ENCODE data around the gene COQ2.
"Not testable (repeated sequence)": the region's sequence is repeated elsewhere in the genome, so short reads cannot be mapped to it uniquely, and the experiment has no call there.

Gene COQ2

DNA sequence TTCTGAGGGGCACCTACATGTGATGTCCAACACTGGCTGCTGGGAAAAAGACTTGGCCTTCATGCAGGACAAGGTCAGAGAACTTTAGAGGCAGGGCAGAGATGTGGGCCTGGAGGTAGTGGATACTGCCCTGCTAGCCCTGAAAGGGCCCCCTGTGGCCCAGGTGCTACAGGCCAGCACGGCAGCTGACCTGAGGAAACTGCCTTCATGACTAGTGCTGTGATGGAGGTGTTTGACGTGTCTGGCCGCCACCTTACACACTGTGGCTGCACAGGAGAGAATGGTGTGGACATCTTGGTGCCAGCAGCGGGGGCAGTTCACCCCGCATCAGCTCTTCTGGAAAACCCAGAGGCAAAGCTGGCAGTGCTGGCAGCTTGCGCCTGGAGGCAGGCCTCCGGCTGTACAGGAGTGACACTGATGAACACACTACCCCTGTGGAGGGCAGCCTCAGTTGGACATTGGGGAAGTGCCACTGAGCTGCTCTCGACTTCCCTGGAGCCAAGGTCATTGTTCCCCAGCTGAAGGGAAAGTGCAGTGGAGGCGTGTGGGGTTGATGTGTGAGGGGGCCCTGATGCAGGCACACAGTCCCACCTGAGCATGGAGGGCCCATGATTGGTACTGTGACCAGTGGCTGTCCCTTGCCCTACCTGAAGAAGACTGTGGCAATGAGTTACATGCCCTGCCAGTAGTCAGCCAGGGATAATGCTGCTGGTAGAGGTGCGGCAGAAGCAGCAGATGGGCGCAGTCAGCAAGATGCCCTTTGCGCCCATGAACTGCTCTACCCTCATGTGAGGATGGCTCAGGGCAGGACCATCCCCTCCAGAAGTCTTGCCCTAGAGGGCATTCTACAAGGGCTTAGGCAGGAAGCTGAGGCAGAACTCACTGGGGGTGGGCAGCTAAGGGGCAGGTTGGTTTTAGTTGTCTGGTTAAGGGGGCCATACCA, 36.9 kb downstream of the COQ2 start:
- DNase-seq (ENCODE audit: low spot score) = no peak

DNA sequence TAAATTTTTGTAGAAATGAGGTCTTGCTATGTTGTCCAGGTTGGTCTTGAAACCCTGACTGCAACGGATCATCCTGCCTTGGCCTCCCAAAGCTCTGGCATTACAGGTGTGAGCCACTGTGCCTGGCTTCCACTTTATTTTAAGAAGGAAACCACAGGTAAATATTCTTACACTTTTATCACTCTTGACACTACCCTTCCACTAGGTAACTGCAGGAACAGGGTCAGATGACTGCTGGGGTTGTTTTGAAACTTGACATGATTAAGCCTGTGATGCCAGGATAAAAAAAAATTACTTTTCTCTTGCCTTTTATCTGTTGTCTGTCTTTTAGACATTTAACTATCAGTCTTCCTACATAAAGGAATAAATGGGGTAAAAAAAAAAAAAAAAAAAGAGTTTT, 43.5 kb downstream of the COQ2 start:
- no peak for DNase-seq (ENCODE audit: low spot score)

DNA sequence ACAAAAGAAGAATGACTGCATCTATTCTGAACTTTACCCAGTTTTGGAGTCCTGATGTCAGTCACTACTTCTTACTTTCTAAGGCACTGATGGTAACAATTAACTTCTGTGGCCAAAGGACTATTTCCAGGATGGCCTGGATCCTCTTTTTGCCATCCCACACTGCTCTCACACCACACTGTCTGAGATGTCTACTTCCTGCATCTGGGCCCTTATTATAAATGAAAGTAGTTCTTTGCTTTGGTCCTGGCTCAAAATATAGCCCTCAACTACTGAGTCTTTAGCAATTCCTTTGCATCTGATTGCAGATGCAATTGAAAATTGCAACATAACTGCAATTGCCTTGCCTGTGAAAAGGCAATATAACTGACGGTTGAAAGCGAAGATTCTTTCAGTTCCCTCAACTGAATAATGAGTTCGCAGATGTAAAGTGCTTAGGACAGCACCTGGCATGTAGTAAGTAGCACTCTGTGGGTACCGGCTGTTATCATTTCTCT, 44.2 kb downstream of the COQ2 start:
- no peak for DNase-seq (ENCODE audit: low spot score)

DNA sequence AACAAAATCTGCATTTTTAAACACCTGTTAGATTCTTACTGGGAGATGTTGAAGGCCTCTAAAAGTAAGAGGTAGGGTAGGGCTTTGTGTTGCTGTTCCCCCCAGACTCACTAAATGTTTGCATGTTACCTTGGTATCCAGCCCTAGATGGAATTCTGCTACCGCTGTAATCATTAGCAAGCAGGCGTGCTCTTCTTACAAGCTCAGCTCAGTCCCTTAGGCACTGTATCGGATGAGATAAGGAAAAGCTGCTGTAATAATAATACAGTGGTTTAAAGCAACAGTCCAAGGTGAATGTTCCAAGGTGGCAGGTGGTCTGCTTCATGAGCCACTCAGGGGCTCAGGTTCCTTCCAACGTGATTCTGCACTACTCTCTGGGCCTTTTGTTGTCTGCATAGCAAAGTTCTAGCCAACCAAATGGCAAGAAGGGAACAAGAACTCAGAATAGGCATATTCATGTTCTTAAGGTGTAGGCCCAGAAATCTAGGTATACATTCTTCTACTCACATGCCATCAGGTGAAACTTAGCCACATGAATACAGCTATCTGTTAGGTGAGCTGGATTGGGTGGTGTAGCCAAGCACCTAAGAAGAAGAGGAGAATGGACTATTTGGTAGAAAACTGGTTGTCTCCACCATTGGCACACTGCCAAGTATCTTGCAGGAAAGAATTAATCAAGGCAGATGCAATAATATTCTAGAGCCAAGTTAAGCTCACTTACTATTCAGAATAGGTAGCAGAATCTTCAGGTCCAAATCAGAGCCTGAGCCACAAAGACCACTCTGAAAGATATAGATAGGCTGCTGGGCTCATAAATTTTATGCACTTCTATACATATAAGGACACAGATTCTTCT, 46.0 kb downstream of the COQ2 start:
- DNase-seq (ENCODE audit: low spot score) = no peak

DNA sequence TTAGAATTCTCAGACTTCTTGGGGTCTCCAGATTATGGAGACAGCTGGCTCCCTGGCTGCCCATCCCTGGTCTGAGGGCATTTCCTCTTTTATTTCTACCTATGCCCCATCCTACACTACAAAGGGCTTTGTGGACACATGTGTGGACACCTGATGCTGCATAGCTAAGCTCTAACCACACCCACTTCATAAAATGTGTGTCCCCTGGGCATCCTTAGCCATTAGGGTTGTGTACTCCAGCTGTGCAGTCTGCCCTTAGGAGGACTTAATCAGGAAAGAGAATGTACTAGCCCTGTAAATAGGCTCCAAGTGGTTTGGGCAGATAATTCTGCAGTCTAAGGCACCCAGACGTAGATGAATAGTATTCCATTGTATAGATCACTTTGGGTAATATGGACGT, 47.0 kb downstream of the COQ2 start:
- DNase-seq (ENCODE audit: low spot score) = no peak

DNA sequence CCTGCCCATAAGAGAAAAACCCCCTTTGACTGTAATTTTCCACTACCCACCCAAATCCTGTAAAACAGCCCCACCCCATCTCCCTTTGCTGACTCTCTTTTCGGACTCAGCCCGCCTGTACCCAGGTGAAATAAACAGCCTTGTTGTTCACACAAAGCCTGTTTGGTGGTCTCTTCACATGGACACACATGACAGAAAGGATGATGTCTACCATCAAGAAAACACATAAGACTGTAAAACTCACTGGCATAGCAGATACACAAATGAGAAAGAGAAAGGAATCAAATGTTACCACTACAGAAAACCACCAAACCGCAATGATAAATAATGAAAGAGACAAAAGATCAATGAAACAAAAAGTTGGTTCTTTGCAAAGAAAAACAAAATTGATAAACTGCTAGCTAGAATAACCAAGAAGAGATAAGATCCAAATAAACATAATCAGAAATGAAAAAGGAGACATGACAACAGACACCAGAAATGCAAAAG, 48.9 kb downstream of the COQ2 start:
- not testable (repeated sequence) for DNase-seq (ENCODE audit: low spot score)

DNA sequence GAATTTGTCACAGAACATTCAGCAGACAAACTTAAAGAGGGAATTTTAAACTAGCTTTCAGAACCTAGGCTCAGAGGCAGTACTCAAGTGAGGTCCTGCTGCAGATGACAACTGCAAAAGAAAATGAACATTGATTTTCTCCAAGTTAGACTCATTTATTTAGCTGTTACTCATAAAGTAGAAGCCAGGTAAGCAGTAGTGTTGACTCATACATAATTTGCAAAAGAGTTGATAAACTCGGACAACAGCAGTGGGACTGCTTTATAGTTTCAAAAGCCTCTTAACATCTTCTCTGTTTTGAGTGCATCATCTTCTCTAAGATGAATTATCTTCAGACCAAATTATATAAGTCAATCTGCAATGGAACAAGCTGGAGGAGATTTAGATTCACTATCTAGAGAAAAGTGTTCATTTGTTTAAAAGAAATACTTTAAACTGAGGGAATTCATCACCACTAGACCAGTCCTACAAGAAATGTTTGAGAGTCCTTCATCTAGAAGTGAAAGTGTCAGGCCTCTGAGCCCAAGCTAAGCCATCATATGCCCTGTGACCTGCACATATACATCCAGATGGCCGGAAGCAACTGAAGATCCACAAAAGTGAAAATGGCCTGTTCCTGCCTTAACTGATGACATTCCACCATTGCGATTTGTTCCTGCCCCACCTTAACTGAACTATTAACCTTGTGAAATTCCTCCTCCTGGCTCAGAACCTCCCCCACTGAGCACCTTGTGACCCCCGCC, 49.5 kb downstream of the COQ2 start:
- DNase-seq (ENCODE audit: low spot score) = no peak

DNA sequence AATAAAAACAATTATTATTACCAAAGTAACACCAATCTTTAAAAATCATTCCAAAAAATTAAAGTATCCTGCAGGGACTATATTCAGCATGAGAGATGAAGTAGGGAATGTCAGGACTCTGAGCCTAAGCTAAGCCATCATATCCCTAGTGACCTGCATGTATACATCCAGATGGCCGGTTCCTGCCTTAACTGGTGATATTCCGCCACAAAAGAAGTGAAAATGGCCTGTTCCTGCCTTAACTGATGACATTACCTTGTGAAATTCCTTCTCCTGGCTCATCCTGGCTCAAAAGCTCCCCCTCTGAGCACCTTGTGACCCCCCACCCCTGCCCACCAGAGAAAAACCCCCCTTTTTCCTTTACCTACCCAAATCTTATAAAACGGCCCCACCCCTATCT, 50.2 kb downstream of the COQ2 start:
- DNase-seq (ENCODE audit: low spot score) = not testable (repeated sequence)

DNA sequence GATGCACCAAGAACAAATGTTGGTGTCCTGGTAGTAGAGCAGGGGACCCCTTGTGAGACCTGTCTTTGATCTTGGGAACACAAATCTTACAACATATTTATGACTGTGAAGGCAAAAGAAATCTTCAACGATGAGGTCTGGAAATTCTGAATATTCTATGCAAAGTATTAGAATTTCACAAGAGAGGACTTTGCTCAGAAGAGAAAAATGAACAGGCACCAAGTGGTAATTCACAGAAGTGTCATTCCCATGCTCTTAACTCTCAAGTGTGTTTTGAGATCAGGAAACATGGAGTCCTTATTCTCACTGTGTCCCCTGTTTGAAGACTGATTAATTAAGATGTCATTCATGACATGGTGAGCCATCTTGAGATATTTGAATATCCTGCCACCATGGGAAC, 52.5 kb downstream of the COQ2 start:
- DNase-seq (ENCODE audit: low spot score) = no peak

DNA sequence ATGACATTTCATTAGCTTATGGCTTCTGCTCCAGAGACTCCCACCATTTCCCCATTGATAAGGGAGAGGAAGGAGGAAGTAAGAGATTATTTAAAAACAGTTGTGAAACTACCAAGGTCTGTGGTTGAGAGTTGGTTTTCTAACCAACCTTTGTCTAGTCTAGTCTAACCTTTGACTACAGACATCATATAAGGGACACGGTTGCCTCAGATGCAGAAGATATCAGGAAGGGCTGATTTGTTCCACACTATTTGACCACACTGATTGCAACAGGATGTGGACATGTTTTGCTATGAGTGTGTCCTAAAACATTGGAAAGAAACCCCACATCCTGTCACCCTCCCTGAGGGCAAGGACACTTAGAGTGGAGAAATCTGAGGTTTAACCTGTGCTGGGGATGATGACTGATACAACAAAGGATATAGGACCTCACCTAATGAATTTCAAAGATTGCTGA, 53.0 kb downstream of the COQ2 start:
- DNase-seq (ENCODE audit: low spot score) = no peak

DNA sequence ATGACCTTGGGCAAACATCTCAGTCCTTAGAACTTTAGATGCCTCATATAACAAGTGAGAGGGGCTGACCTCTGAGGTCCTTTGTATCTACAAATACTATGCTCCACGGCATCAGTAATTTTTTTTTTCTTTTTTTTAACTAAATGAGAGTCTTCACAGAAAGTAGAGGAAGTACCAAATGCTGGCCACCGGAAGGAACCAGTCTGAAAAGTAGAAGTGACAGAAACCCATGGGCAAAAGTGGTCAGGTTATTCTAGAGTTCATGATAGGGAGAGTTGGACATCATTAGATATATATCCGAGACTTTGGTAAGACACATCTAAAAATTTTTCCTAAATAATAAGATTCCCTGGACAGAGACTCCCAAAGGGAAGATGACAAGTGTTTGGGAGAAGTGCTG, 53.7 kb downstream of the COQ2 start:
- no peak for DNase-seq (ENCODE audit: low spot score)

DNA sequence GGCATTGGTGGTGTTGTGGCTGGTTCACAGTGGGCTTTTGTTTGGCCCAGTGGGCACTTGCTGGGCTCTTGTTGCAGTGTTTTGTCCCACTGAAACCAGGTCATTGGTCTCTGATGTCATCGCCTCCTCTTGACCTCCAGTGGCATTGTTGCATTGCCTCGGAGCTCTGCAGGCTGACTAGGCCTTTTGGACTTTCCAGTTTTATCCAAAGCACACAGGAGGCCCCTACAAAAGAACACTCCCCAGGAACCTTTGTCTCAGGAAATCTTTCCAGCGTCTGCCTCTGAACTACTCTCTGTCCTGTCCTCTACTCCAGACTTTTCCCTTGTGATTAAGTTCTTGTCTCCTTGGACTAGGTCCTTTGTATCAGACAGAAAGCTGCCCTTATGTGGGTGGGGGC, 54.8 kb downstream of the COQ2 start:
- DNase-seq (ENCODE audit: low spot score) = no peak

DNA sequence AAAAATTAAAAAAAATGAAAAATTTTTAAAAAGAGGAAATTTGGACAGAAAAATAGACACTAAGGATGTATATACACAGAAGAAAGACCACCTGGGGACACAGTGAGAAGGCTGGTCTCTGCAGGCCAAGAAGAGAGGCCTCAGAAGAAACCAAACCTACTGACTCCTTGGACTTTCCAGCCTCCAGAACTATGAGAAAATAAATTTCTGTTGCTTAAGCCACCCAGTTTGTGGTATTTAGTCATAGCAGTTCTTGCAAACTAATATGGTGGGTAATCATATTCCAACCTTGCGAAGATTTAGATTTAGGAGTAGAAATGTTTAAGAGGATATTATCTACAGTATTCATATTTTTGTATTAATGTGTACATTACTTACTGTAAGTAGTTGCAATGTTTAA, 56.4 kb downstream of the COQ2 start:
- no peak for DNase-seq (ENCODE audit: low spot score)

DNA sequence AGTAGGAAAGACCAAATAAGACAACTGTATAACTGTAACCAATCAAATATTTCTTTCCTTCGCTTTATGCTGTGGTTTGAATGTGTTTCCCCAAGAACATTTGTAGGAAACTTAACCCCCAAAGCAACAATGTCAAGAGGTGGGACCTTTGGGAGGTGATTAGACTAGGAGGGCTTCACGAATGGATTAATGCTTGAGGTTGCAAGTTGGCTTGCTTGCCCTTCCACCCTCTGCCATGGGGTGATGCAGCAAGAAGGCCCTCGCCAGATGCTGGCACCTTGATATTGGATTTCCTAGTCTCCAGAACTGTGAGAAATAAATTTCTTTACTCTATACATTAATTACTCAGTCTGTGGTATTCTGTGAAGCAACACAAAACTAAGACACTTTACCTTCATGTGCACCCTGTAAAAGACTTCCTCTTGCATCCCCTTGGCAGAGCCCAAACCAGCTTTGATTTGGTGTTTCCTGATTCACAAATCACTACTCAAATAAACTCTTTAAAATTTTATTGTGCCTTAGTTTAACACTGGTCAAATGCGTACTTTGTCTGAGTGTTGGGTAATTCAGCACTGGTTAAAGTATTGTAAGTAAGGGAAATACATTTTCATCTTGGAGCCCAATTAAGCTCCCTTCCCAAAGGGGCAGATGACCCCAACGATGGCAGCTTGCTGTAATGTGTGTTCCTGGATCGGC, 59.9 kb downstream of the COQ2 start:
- no peak for DNase-seq (ENCODE audit: low spot score)

DNA sequence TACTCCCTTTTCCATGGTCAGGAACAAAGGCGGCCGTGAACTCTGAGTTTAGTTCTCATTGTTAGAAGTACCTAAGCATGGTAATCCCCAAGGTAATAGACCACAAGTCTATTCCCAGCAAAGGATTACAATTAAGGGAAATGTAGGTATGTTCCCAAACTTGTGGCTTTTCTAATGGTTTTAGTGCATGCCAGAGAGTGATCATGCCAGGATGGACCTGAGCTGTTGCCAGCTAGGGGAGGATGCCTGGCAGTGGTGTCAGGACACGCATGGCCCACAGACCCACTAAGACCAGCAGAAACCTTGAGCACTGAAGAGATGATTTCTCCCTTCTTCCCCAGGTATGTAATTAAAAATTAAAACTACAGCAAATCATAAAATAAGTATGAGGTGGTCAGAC, 60.8 kb downstream of the COQ2 start:
- DNase-seq (ENCODE audit: low spot score) = no peak

DNA sequence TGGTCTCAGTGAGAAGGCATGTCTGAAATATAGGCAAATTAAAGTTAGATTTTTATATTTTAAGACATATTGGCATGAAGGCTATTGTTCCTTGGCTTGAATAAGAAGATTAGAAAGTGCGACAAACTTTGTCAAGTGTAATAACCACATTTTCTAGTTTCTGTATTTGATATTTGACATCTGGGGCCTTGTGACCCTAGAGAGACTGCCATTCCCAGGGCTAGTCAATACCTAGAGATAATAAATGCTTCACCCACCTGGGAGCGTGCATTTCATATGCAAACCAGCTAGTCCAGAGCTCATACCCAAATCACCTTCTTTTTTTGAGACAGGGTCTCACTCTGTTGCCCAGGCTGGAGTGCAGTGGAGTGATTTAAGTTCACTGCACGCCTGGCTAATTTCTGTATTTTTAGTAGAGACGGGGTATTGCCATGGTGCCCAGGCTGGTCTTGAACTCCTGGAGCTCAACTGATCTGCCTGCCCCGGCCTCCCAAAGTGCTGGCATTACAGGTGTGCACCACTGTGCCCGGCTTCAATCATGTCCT, 62.6 kb downstream of the COQ2 start:
- no peak for DNase-seq (ENCODE audit: low spot score)

DNA sequence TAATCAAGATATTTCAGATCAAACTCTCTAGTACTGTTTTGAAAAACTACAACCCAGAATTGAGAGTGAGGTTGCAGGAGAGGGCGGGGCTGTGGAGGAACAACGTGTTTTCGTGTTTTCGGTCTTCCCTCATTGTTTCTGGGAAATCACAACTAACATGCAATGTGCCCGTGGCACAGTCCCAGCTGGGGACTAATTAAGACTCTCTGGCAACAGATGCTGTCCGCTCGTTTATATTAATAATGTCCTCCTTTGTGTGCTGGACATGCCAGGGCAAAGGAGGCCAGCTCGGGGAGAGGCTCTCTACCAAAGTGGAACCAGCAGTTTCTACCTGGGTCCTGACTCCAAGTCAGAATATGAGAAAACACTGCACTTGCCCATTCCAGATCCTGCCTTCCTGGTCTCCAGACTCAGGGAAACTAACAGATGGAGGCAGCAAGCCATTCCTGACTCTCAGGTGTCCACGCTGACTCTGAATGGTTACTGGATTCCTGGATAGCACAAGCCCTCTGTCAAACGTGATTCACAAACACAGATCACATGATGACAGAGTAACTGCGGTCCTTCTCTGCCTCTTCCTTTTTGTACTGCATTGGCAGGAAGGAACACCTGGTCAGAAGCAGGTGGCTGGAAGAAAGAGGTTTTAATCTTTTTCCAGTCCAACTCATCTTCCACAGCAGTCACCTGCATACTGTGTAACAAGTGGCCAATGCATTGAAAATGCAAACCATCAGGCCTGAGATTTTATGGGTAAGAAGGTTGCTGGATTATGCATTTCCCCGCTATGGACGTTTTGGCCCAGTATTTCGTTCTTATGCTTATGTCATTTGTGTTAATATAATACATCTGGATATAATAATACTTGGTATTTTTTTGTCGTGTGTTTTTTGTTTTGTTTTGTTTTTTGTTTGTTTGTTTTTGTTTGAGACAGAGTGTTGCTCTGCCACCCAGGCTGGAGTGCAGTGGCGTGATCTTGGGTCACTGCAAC, 65.0 kb downstream of the COQ2 start:
- DNase-seq (ENCODE audit: low spot score) = no peak

DNA sequence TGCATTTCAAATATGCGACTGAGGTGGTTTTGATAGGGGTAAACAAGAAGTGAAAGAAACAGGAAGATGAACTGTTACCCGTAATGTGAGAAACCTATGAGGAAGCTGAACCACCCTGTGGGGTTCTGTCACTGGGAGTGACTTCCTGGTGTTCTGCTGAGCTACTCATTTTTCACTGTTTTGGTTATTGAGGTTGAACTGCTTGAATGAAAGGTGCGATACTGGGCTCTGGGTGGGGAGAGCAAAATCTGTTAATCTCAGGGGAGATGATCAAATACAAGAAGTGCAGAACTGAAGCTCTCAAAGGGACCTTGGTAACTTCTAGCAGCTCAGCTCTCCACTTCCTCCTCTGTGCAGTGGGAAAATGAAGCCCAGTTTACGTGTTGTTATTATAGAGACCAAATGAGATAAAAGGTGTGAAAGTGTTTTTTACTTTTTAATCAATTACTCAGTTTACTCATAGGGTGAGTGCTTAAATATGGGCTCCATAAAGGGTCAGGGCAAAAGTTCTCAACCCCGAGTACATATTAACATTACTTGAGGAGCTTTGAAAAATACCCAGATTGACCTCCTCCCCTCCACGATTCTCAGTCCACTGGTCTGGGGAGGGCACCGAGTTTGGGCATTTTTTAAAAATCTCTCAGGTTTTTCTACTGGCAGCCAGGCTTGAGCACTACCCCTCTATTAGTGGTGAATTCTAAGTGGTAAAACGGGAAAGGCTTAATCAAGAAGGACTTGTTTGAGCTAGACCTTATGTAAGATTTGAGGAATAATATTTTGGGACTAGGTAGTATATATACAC, 66.7 kb downstream of the COQ2 start:
- DNase-seq (ENCODE audit: low spot score) = no peak
